GM12873 (cell line): Measurements from ENCODE around the gene ANKRD33.

Source experiments
- CTCF ChIP-seq: IDR thresholded peaks from 2 replicates; pipeline ENCODE4 v1.5.1; 2012; ENCODE audit warnings: low read depth, mild to moderate bottlenecking, moderate library complexity, low read length, control low read depth; ENCODE audit not compliant: insufficient read depth; ENCODE audit errors: missing control alignments

The ANKRD33 gene

DNA sequence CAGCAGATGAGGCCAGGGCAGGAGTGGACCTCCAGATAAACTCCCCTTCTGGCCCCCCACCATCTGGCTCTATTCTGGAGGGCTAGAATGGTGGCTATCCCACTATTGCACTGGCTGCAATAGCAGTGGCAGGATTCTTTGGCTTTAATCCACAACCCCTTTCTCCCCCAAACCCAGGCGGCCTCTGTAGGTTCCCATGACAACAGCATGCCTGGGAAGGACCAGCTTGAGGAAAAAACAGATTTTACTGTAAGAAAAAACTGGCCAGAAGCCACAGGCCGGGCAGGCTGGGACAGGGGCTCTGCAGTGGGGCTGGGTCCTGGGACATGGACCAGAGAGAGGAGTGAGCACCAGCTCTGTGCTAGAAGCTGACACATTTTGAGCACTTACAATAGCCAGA is 50.0 kb downstream of the ANKRD33 start:
- TF ChIP-seq CTCF = no peak

DNA sequence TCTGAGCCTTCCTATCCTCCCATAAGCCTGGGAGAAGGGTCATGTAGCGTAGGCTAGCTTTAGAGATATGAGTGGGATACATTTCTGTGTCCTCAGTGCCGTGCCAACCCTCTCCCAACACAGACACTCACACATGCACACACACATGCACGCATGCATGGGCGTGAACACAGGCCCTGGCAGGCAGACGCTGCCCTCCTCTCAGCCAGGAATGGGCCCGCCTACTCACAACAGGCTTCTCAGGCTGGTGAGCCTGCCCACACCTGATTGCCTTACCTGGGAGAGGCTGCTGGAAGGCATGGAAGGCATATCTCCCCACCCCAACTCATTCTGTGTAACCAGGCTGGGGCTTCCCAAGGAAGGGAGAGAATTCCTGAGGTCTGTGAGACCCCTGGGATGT is 50.8 kb downstream of the ANKRD33 start:
- TF ChIP-seq CTCF = no peak

GRCh38 chr12:51941011-51941581 is 53.2 kb downstream of the ANKRD33 start:
- no peak for TF ChIP-seq CTCF
